Lung (tissue), 12 donors: ENCODE data around the gene MRPS11. TPM values are rescaled to one million over a fixed set of nuclear protein-coding genes. Genes with fewer than 3 reads are reported as not detected.

Experiments used
- ATAC-seq: fragments of 200-7000 bp; cut with Tn5 transposase; one replicate; pipeline ENCODE4 v1.9.1; 2020; ENCODE audit warnings: moderate number of reproducible peaks; ENCODE audit not compliant: insufficient read depth, low FRiP score
- DNase-seq, 3 donors: peaks; one replicate each; pipeline ENCODE4 v3.0.0-alpha.2; 2013 to 2017
- H3K27ac ChIP-seq, 2 donors: one replicate each; pipeline ENCODE4 v1.5.1; 2013; ENCODE audit warnings: mild to moderate bottlenecking in 2 of 2, moderate library complexity in 2 of 2, control low read depth in 1 of 2, inconsistent platforms in 1 of 2, low read depth in 1 of 2, low read length in 1 of 2
- H3K27me3 ChIP-seq, 3 donors: one replicate each; pipeline ENCODE4 v1.5.1; 2013; ENCODE audit warnings: low read length in 2 of 3; ENCODE audit not compliant: control insufficient read depth in 3 of 3, insufficient read depth in 3 of 3
- H3K36me3 ChIP-seq, 4 donors: one replicate each; pipeline ENCODE4 v1.5.1; 2013; ENCODE audit warnings: low read length in 4 of 4, mild to moderate bottlenecking in 1 of 4, moderate library complexity in 1 of 4; ENCODE audit not compliant: control insufficient read depth in 4 of 4, insufficient read depth in 4 of 4
- H3K4me1 ChIP-seq, 5 donors: one replicate each; pipeline ENCODE4 v1.5.1; 2013; ENCODE audit warnings: low read length in 5 of 5, mild to moderate bottlenecking in 2 of 5, moderate library complexity in 1 of 5; ENCODE audit not compliant: control insufficient read depth in 5 of 5, insufficient read depth in 5 of 5
- H3K4me3 ChIP-seq: one replicate; pipeline ENCODE4 v1.5.1; 2013; ENCODE audit warnings: mild to moderate bottlenecking, control low read depth, moderate library complexity
- H3K9ac ChIP-seq, 2 donors: one replicate each; pipeline ENCODE4 v1.5.1; 2013; ENCODE audit warnings: low read length in 2 of 2, control low read depth in 1 of 2; ENCODE audit not compliant: insufficient read depth in 1 of 2
- H3K9me3 ChIP-seq, 4 donors: one replicate each; pipeline ENCODE4 v1.5.1; 2013; ENCODE audit warnings: low read length in 3 of 4, mild to moderate bottlenecking in 1 of 4, moderate library complexity in 1 of 4; ENCODE audit not compliant: control insufficient read depth in 4 of 4, insufficient read depth in 3 of 4
- CTCF ChIP-seq: IDR thresholded peaks from 2 replicates; pipeline ENCODE4 v1.5.1; 2012; ENCODE audit warnings: mild to moderate bottlenecking; ENCODE audit errors: control extremely low read depth, extremely low read depth
- WGBS, 2 donors: extraction: QIAGEN DNeasy Blood & Tissue Kit; methylation state at CpG; one replicate each; pipeline ENCODE4 v1.1.7; 2013; 5-methylcytosine and 5-hydroxymethylcytosine counted together
- polyA plus RNA-seq, 2 donors: library from polyadenylated mRNA; stranded (reverse); fragments of 200-250 nt; gene quantifications; one replicate each; pipeline ENCODE4 v1.2.1, GENCODE V29; 2013
- total RNA-seq, 2 donors: library from RNA; depleted of rRNA in 1 of 2; stranded (reverse); fragments of >200 nt in 1 of 2; gene quantifications; one replicate each; pipeline ENCODE4 v1.2.1, GENCODE V29; 2014 to 2021
- donor health status: control.
- donor health status: control.
- donor health status: Bipolar disorder and iron deficiency.
- donor health status: healthy.
- donor health status: DM: yes; HTN: yes; CAD: no.

The MRPS11 gene
- total and polyA plus RNA-seq, 4 donors = 31.2 to 43.4 (median 37.6) TPM

DNA sequence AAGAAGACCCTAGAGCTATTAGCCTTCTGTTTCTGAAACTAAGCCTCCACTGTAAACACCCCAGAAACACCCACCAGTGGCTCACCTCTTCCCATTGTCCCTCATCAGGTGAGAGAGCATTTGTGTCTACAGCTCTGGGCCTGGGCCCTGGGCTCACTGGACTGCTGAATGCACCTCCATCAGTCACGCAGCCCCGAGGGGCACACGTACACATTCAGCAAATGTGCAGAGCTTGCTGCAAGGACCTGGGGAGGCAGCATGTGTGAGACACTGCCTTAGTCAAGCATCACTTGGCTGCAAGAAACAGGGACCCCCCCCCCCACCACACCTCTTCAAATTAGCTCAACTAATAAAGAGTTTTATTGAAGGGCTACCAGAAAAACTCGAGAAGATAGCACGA is 29.3 kb upstream of the MRPS11 start:
- Histone ChIP-seq H3K4me1 (peaks cover 0 to 2% (median 0%) of the 10 kb centered on the region in 5 donors), H3K36me3 (no peaks in the 10 kb centered on the region), H3K27me3 (peaks cover 0 to 2% (median 0%) of the 10 kb centered on the region in 3 donors), H3K4me3 (no peak overlapping the region), H3K9me3 (peaks cover 0 to 4% (median 0%) of the 10 kb centered on the region in 4 donors), H3K27ac (no peak overlapping the region), H3K9ac (no peak overlapping the region)
- no peak for DNase-seq
- WGBS, 2 donors = 79 to 81% methylated on average over 5 of the region's 5 CpGs
- ATAC-seq = no peak
- no peak for TF ChIP-seq CTCF

GRCh38 chr15:88440021-88440420 is 27.5 kb upstream of the MRPS11 start:
- Histone ChIP-seq H3K27me3 (peaks cover 0 to 2% (median 0%) of the 10 kb centered on the region in 3 donors), H3K4me1 (peaks cover 0 to 2% (median 0%) of the 10 kb centered on the region in 5 donors), H3K27ac (no peak overlapping the region), H3K4me3 (no peak overlapping the region), H3K36me3 (no peaks in the 10 kb centered on the region), H3K9me3 (peaks cover 0 to 6% (median 0%) of the 10 kb centered on the region in 4 donors), H3K9ac (no peak overlapping the region)
- 72 to 73% methylated on average over 1 of the region's 1 CpG for WGBS, 2 donors
- ATAC-seq = no peak
- no peak for DNase-seq
- TF ChIP-seq CTCF = no peak

DNA sequence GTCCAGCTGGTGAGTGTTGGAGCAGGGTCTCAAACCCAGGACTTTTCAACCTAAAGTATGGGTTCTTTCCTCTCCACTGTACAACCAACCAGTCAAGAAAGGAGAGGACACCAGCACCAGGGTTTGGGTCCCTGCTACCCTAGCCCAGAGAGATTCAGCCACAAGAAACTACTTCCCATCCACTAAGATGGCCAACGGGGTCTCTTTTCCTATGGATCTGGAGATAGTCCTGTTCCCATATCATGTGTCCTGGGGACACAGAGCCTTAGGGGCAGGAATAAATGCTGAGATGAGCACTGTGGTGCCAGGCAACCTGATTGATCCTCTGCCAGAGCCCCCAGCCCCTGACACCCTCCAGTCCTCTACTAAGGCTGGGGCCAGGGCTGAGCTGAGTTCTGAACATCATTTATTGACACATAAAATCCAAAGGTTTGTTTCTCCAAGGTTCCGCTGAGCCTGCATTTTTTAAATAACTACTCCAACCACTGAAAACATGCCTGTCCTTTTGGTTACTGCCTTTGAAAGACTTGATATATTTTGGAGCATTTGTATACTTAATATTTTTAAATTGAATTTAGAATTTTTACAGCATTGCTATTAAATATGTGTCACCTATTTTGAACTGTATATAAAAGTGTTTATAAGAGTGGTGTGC is 26.3 kb upstream of the MRPS11 start:
- Histone ChIP-seq H3K9me3 (peaks cover 0 to 6% (median 0%) of the 10 kb centered on the region in 4 donors), H3K9ac (no peak overlapping the region), H3K4me3 (no peak overlapping the region), H3K27ac (no peak overlapping the region), H3K36me3 (no peaks in the 10 kb centered on the region), H3K4me1 (peaks cover 0 to 2% (median 0%) of the 10 kb centered on the region in 5 donors), H3K27me3 (peaks cover 0 to 2% (median 0%) of the 10 kb centered on the region in 3 donors)
- no peak for TF ChIP-seq CTCF
- ATAC-seq = no peak
- WGBS, 2 donors = 84 to 89% methylated on average over 2 of the region's 2 CpGs
- DNase-seq = no peak

DNA sequence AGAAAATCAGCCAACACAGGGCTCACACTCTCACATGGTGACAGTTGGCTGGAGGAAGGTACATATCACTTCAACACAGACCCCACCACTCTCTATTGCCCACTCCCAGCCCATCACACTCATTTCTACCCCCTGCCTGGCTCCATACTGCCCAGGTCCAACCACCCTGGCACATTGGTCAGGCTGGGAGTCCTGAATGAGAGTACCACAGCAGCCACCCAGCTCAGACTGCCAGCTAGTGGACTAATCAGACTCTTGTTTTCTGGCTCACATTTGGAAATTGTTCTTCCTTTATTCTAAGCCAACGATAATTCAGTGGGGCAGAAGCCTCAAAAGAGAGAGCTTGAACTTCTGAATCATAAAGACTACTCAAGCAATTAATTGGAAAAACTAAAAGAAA is 20.3 kb upstream of the MRPS11 start:
- H3K27ac ChIP-seq = no peak overlapping the region
- no peaks in the 10 kb centered on the region for H3K4me1 ChIP-seq
- no peak for TF ChIP-seq CTCF
- ATAC-seq = no peak
- DNase-seq = no peak
- WGBS, 2 donors = 71 to 76% methylated on average over 1 of the region's 1 CpG
- H3K27me3 ChIP-seq = no peaks in the 10 kb centered on the region
- peaks cover 0 to 3% (median 0%) of the 10 kb centered on the region in 4 donors for H3K9me3 ChIP-seq
- no peaks in the 10 kb centered on the region for H3K36me3 ChIP-seq
- no peak overlapping the region for H3K9ac ChIP-seq
- no peak overlapping the region for H3K4me3 ChIP-seq
